Mesothelial cell of epicardium (in vitro differentiated cells): Measurements from ENCODE around the gene SMIM33. TPM values are rescaled to one million over a fixed set of nuclear protein-coding genes. Genes with fewer than 3 reads are reported as not detected.
"Not testable (repeated sequence)": the region's sequence is repeated elsewhere in the genome, so short reads cannot be mapped to it uniquely, and the experiment has no call there.

Experiments used
- DNase-seq, 2 experiments: peaks; one replicate each; pipeline ENCODE4 v3.0.0; 2021; ENCODE audit warnings: low spot score in 2 of 2; ENCODE audit not compliant: unreplicated experiment in 2 of 2
- H3K27ac Mint-ChIP-seq: 2 replicates; pipeline ENCODE4 v1.8.0; 2021; ENCODE audit warnings: mixed read lengths
- H3K27me3 Mint-ChIP-seq: 2 replicates; pipeline ENCODE4 v1.8.0; 2021; ENCODE audit warnings: low read depth, mixed read lengths
- H3K36me3 Mint-ChIP-seq: 2 replicates; pipeline ENCODE4 v1.8.0; 2021; ENCODE audit warnings: mixed read lengths
- H3K4me1 Mint-ChIP-seq: 2 replicates; pipeline ENCODE4 v1.8.0; 2021; ENCODE audit warnings: mixed read lengths
- H3K4me3 Mint-ChIP-seq: 2 replicates; pipeline ENCODE4 v1.8.0; 2021; ENCODE audit warnings: mild to moderate bottlenecking, moderate library complexity, mixed read lengths
- H3K9me3 Mint-ChIP-seq: 2 replicates; pipeline ENCODE4 v1.8.0; 2021; ENCODE audit warnings: mixed read lengths
- total RNA-seq: library from RNA; stranded (reverse); gene quantifications from 3 replicates; pipeline ENCODE4 v1.2.1, GENCODE V29; 2021
- TF ChIP-seq, protein P1 (sequence below): fragments of 200-600 bp; sonication (generic); IDR thresholded peaks from one replicate; pipeline ENCODE4 v1.5.0; 2021; ENCODE audit warnings: antibody characterized with exemption; ENCODE audit not compliant: unreplicated experiment

Gene SMIM33
- total RNA-seq, 1 donor from 2014 or later: not detected

DNA sequence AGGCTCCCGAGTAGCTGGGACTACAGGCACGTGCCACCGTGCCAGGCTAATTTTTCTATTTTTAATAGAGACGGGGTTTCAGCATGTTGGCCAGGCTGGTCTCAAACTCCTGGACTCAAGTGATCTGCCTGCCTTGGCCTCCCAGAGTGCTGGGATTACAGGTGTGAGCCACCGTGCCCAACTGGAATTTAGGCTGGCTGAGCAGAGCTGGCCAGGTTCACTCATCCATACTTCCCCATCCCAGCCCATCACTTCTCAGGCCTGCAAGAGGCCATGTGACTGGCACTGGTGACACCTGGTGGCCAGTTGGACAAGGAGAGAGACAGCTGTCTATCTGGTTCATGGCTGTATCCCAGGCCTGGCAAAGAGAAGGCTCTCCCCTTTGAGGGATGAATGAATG, 42.6 kb downstream of the SMIM33 start:
- H3K27me3 Mint-ChIP-seq, H3K9me3 Mint-ChIP-seq, H3K27ac Mint-ChIP-seq, H3K36me3 Mint-ChIP-seq, H3K4me3 Mint-ChIP-seq: not testable (repeated sequence)
- peaks cover 22% of the 10 kb centered on the region for H3K4me1 Mint-ChIP-seq
- TF ChIP-seq, protein P1, sequence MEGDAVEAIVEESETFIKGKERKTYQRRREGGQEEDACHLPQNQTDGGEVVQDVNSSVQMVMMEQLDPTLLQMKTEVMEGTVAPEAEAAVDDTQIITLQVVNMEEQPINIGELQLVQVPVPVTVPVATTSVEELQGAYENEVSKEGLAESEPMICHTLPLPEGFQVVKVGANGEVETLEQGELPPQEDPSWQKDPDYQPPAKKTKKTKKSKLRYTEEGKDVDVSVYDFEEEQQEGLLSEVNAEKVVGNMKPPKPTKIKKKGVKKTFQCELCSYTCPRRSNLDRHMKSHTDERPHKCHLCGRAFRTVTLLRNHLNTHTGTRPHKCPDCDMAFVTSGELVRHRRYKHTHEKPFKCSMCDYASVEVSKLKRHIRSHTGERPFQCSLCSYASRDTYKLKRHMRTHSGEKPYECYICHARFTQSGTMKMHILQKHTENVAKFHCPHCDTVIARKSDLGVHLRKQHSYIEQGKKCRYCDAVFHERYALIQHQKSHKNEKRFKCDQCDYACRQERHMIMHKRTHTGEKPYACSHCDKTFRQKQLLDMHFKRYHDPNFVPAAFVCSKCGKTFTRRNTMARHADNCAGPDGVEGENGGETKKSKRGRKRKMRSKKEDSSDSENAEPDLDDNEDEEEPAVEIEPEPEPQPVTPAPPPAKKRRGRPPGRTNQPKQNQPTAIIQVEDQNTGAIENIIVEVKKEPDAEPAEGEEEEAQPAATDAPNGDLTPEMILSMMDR: peak; percentile 31
- DNase-seq: peak in 1 of 2 experiments; percentile 54

DNA sequence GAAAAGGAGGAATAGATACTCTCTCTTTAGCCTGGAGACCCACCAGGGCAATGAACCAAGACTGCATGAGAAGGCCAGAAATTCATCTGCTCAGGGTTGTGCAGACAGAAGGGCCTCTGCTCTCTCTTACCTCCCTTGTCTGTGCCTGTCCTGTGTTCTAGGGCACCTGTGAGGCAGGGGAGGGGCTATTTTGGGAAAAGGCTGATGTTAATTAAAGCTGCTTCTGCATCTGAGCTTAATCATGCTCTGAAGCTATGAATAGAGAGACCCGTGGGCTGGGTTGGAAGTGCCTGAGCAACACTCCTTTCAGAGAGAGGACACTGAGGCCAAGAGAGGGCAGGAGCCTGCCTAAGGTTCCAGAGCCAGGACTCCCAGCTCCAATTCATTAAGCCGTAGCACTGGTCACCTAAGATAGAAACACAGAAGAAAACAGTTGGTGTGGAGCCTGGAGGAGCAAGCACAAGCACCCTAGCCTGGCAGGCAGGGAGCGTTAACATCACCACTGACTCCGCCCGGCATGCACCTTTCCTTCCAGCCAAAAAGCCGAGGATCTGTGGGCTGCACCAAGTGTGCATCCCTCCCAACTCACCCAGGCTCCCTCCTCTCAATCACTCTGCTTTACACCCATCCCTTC, 43.2 kb downstream of the SMIM33 start:
- no peak overlapping the region for H3K27ac Mint-ChIP-seq
- H3K4me3 Mint-ChIP-seq: no peak overlapping the region

GRCh38 chr5:139514486-139514856, 43.7 kb downstream of the SMIM33 start:
- H3K36me3 Mint-ChIP-seq: no peaks in the 10 kb centered on the region
- DNase-seq: no peak
- H3K4me3 Mint-ChIP-seq: no peak overlapping the region
- H3K27ac Mint-ChIP-seq: no peak overlapping the region
- TF ChIP-seq, protein P1: no peak
- H3K27me3 Mint-ChIP-seq: no peaks in the 10 kb centered on the region
- peaks cover 4% of the 10 kb centered on the region for H3K9me3 Mint-ChIP-seq
- H3K4me1 Mint-ChIP-seq: peaks cover 25% of the 10 kb centered on the region

More for the DNA sequence above, 43.2 kb downstream of the SMIM33 start:
- Mint-ChIP-seq H3K27me3 (no peaks in the 10 kb centered on the region), H3K36me3 (no peaks in the 10 kb centered on the region), H3K9me3 (peaks cover 4% of the 10 kb centered on the region), H3K4me1 (peaks cover 24% of the 10 kb centered on the region)
- DNase-seq: no peak
- TF ChIP-seq, protein P1: no peak

DNA sequence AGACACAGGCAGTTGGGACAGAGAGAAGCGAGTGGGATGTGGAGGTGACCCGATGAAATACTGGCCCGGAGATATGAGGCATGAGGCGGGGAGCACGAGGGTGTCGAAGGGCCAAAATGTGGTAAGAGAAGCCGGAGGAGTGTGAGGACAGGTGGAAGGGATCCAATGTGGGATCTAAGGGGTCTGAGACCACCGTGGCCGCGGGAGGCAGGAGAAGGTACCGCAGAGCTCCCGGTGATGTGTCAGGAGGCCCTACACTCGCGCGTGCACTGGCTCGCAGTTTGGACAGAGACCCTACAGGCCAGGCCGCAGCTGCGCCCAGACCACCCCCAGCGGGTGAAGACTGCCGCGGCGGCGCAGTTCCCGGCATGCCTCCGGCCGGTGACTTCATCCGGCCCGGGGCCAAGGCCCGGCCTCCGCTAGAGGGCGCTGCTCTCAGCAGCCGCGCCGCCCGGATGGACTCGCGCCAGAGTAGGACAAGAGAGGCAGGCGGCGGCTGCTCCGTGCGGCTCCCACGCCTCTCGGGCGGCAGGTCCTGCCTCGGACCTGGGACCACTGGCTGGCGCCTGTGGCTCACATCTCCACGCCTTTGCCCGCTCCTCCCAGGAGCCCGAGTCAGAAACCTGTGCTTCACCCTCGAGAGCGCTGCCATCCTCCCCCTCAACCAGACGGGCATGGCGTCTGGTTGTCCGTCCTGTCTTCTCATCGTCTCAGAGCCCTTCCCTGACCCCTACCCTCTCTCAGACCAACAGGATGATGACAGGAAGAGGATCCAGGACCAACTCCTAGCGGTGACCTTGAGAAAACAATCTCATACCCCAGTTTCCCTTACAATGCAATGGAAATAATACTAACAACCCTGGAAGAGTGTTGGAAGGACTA, 47.1 kb downstream of the SMIM33 start:
- Mint-ChIP-seq H3K27ac (peak overlapping the region; percentile 83), H3K36me3 (no peaks in the 10 kb centered on the region), H3K4me1 (peaks cover 14% of the 10 kb centered on the region), H3K4me3 (peak overlapping the region; percentile 75), H3K27me3 (no peaks in the 10 kb centered on the region), H3K9me3 (no peaks in the 10 kb centered on the region)
- TF ChIP-seq, protein P1: peak; percentile 98
- peak; percentile 88 to 96 for DNase-seq

Other genes starting within 250 kb of the SMIM33 start
- gene MATR3, start 177.3 kb upstream of the SMIM33 start, total RNA-seq: 267 to 318 TPM (median 280 TPM) in 3 replicates
- gene PAIP2, start 129.2 kb upstream of the SMIM33 start, total RNA-seq: 86.6 to 93.4 TPM (median 88.2 TPM) in 3 replicates
- not detected in 3 replicates for gene SLC23A1, start 87.7 kb upstream of the SMIM33 start, total RNA-seq
- gene MZB1, start 81.1 kb upstream of the SMIM33 start, total RNA-seq: 0.20 TPM in 1 of 3 replicates, not detected in the others
- gene PROB1, start 75.9 kb upstream of the SMIM33 start, total RNA-seq: 1.4 to 1.6 TPM (median 1.5 TPM) in 3 replicates
- 4.8 to 6.5 TPM (median 6.1 TPM) in 3 replicates for gene SPATA24, start 66.9 kb upstream of the SMIM33 start, total RNA-seq
- 24.9 to 28.9 TPM (median 25.2 TPM) in 3 replicates for gene DNAJC18, start 31.5 kb upstream of the SMIM33 start, total RNA-seq
- gene ECSCR, start 8.3 kb upstream of the SMIM33 start, total RNA-seq: 0.29 TPM in 1 of 3 replicates, not detected in the others
- gene STING1, start 11.8 kb downstream of the SMIM33 start, total RNA-seq: 26.8 to 30.3 TPM (median 27.0 TPM) in 3 replicates
- gene UBE2D2, start 90.3 kb downstream of the SMIM33 start, total RNA-seq: 119 to 125 TPM (median 123 TPM) in 3 replicates
- gene CXXC5, start 177.3 kb downstream of the SMIM33 start, total RNA-seq: 35.7 to 38.3 TPM (median 37.4 TPM) in 3 replicates